HL-60/S4 treated with retinoic acid at 250 ng/mL for 4 days and 3 days (cell line): ENCODE results near the gene PRAC2.

Experiments used
- in situ Hi-C: fragments of 300-500 bp; cut with MboI; formaldehyde crosslinking; loops from 2 replicates; pipeline ENCODE4 v1.7.0; 2022; ENCODE audit warnings: low sequenced_read_pairs

PRAC2 gene

GRCh38 chr17:48719642-48720265, 3.2 kb upstream of the PRAC2 start:
- in situ Hi-C loops: no loop called here

- in situ Hi-C loops: no loop called here
These were observed 2.5 kb upstream of the PRAC2 start for GRCh38 chr17:48720266-48721008.

GRCh38 chr17:48721009-48721402, 2.0 kb upstream of the PRAC2 start:
- in situ Hi-C loops: no loop called here

- in situ Hi-C loops: no loop called here
These were observed 631 bp upstream of the PRAC2 start, which contains the start of gene PRAC1 for GRCh38 chr17:48722201-48722907. Gene PRAC1, minus strand, starts transcription at chr17:48722518. Its CDS starts 126 bp downstream, at chr17:48722392.

GRCh38 chr17:48723423-48724250, 652 bp downstream of the PRAC2 start:
- in situ Hi-C loops: no loop called here

GRCh38 chr17:48724251-48725003, 1.4 kb downstream of the PRAC2 start:
- in situ Hi-C loops: no loop called here

- in situ Hi-C loops: no loop called here
These were observed 2.0 kb downstream of the PRAC2 start for GRCh38 chr17:48725004-48725287.

GRCh38 chr17:48725288-48726064, 2.5 kb downstream of the PRAC2 start:
- in situ Hi-C loops: no loop called here

- in situ Hi-C loops: no loop called here
These were observed 3.3 kb downstream of the PRAC2 start for GRCh38 chr17:48726114-48726915.

- in situ Hi-C loops: no loop called here
These were observed 3.9 kb downstream of the PRAC2 start for GRCh38 chr17:48726916-48727286.

- in situ Hi-C loops: no loop called here
These were observed 4.6 kb downstream of the PRAC2 start for GRCh38 chr17:48727415-48728175.

- in situ Hi-C loops: no loop called here
These were observed 5.5 kb downstream of the PRAC2 start, which contains the start of gene HOXB13 for GRCh38 chr17:48728232-48729231. Gene HOXB13, minus strand, starts transcription at chr17:48728750. Its CDS starts 157 bp downstream, at chr17:48728593.

GRCh38 chr17:48729335-48730239, 6.6 kb downstream of the PRAC2 start:
- in situ Hi-C loops: no loop called here

GRCh38 chr17:48730240-48730550, 7.2 kb downstream of the PRAC2 start:
- in situ Hi-C loops: no loop called here

GRCh38 chr17:48731355-48731754, 8.4 kb downstream of the PRAC2 start:
- in situ Hi-C loops: no loop called here
